NCI-H524 (cell line): ENCODE data around the gene HTT.
"Not testable (repeated sequence)": the region's sequence is repeated elsewhere in the genome, so short reads cannot be mapped to it uniquely, and the experiment has no call there.

Source experiments
- DNase-seq, 2 experiments: peaks; one replicate each; lab custom pipeline; 2025; lab: John Stamatoyannopoulos, UW

HTT gene

GRCh38 chr4:3082925-3083515 lies 8.5 kb downstream of the HTT start:
- no peak for DNase-seq

- no peak for DNase-seq
Measured at GRCh38 chr4:3083732-3084131, 9.3 kb downstream of the HTT start.

GRCh38 chr4:3085948-3086670 lies 11.6 kb downstream of the HTT start:
- no peak for DNase-seq

DNA sequence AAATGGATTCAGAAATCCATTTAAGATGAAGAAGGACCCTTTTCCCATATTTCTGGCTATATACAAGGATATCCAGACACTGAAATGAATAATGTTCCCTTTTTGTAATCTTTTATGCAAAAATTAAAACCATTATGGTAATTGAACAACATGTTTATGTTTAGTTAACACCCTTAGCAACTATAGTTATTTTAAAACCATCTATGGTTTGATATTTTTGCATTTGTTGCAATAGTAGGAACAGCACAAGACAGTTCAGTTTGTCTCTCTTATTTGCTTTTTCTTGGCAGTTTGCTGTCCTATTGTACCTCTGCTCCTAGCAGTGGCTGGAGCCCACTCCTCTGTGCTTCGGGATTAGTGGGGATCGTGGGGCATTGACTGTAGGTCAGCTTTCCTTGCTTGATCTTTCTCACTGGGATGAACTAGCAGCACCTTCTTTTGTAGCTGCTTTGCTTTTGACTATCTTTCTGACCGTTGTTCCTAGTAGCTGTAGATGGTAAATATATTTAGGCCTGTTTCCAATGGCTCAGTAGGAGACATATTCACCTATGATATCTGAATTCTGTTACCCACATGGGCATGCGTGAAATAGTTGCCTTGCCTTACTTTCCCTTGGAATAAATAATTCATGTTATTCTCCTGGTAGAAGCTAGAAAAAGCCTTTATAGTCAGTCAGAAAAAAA lies 12.8 kb downstream of the HTT start:
- no peak for DNase-seq

- no peak for DNase-seq
Measured at GRCh38 chr4:3091464-3091863, 17.0 kb downstream of the HTT start.

DNA sequence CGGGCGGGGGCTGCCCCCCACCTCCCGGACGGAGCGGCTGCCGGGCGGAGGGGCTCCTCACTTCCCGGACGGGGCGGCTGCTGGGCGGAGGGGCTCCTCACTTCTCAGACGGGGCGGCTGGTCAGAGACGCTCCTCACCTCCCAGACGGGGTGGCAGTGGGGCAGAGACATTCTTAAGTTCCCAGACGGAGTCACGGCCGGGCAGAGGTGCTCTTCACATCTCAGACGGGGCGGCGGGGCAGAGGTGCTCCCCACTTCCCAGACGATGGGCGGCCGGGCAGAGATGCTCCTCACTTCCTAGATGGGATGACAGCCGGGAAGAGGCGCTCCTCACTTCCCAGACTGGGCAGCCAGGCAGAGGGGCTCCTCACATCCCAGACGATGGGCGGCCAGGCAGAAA lies 20.2 kb downstream of the HTT start:
- not testable (repeated sequence) for DNase-seq

DNA sequence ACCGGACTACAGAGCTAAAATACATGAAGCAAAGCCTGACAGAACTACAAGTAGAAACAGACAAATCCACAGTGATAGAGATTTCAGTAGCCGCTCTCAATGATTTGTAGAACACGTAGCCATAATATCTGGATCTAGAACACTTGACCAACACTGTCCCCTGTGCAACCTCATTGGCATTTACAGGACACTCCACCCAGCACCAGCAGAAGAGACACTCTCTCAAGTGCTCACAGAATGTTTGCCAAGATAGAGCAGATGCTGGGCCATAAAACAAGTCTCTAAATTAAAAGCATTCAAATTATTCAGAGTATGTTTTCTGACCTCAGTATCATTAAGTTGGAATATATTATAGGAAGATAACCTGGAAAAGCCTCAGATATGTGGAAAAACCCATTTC lies 21.7 kb downstream of the HTT start:
- no peak for DNase-seq

DNA sequence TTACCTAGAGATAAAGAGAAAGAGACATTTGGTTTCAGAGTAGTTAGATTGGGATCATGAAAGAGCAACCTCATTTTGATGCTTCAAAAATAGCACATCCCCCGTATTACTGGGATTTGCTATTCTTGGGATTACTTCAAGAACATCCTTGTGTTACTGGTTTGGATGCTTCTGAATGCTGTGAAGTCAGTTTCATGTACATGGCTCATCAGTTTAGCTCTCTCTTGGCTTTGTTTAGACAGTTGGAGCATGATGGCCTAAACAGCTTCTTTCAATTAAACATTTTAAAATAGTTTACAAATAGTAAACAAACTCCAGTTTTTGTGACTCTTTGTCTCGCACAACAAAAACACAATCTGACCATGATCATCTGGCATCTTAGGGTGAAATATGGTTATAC lies 23.9 kb downstream of the HTT start:
- no peak for DNase-seq

GRCh38 chr4:3106339-3107186 lies 32.1 kb downstream of the HTT start:
- peak in 1 of 2 experiments; percentile 63 for DNase-seq

DNA sequence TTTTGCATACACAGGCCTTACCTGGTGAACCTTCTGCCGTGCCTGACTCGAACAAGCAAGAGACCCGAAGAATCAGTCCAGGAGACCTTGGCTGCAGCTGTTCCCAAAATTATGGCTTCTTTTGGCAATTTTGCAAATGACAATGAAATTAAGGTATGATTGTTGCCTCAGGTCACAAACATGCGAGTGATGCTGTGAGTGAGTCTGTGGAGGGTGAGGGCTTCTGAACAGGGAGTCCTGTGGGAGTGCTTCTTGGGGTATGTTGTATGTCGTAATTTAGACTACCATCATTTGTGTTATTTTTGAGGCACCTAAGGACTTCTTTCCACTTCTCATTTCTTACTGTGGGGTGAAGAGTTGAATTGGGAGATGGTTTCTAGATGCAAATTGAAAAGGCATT lies 32.8 kb downstream of the HTT start:
- DNase-seq: no peak

DNA sequence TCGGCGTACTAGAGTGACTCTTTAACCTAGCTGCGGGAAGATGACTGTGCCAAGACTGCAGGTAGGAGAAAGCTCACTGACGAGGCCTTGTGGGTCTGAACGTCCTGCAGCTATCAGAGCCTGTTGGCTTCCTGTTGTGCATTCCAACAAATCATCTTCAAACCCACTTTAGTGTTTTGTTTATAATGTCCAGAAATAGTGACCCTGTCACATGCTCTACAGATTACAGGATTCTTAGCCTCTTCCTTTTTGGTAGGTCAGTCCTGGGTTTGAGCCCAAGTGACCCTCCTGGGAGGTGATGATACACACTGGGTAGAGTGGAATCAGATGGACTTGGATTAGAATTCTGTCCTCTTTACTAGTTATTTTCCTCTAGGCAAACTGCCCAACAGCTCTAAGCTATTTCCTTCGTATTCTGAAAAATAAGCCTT lies 33.2 kb downstream of the HTT start:
- DNase-seq: no peak

- no peak for DNase-seq
Measured at GRCh38 chr4:3108211-3108610, 33.7 kb downstream of the HTT start.

DNA sequence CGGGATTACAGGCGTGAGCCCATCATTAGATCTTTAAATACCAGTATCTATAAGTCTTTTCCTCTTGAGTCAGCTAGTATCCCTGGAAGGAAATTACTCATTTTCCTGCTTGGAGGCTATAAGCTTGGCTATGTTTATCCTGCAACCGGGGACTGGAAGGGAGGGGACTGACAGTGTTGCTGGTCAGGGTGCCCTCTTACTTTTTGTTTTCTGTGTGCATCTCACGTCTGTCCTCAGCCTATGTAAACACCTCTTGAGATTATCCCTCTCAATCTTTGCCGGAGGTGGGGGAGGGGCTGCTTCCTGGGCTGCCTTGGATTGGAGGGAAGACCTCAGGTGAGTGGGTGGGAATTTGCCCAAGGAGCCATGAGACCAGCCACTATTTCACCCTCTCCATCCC lies 37.0 kb downstream of the HTT start:
- DNase-seq: no peak

DNA sequence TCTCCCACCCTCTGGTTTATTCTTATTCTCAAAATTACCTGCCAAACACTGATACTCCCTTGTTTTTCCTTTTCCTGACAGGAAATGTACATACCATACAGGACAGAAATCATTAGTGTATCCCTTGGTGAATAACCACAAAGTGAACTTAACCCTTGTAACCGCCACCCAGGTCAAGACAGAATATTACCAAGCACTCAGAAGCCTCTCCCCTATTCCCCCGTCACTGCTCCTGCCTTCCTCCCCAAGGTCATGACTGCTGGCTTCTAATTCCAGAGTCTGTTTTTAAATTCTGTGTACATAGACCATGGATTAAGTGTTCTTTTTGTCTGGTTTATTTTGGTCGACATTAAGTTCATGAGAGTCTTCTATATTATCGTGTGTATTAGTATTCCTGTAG lies 37.7 kb downstream of the HTT start:
- no peak for DNase-seq

GRCh38 chr4:3112609-3113469 lies 38.4 kb downstream of the HTT start:
- no peak for DNase-seq

DNA sequence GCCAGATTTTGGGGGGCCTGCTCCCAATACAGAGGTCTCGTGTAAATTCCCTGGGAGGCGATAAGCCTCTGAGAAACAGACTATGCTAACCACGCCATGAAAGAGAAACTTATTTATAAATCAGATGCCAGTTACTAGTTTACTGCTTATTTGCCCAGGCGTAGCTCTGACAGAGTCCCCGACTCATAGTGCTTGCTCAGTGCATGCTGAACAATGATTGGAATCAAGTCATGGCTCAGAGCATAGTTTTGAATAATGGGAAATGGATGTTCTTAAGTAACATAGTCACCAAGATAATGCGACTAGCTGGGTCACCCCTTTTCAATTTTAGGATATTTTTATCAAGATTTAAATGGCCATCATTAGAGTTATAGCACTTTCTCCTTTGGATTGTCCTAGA lies 39.9 kb downstream of the HTT start:
- no peak for DNase-seq

GRCh38 chr4:3115637-3116270 lies 41.3 kb downstream of the HTT start:
- DNase-seq: no peak

GRCh38 chr4:3116955-3117354 lies 42.5 kb downstream of the HTT start:
- no peak for DNase-seq

GRCh38 chr4:3118312-3118711 lies 43.8 kb downstream of the HTT start:
- no peak for DNase-seq

DNA sequence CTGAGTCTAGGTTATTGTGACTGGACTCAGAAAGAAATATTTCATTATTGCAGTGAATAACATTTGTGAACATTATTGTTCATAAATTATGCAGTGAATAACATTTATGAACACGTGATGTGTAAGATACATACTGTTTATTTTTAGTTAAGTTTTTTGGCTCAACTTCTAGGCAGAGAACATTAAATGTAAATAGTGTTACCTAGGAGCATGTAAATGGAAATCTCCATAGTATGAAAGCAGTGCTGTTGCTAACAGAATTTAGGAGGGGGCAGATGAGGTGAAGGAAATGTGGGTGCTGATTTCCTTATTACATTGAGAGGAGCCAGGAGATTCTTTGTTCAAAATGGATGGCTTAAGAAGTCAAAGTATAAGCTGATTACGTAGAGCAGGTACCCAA lies 45.0 kb downstream of the HTT start:
- DNase-seq: no peak

GRCh38 chr4:3121110-3121509 lies 46.6 kb downstream of the HTT start:
- DNase-seq: no peak
